Caki2 (cell line): Measurements from ENCODE around the gene C19orf12. TPM values are rescaled to one million over a fixed set of nuclear protein-coding genes. Genes with fewer than 3 reads are reported as not detected.
A peak's percentile ranks its signal among the peaks of the same experiment; 100 is the strongest.
"Not testable (repeated sequence)": the region's sequence is repeated elsewhere in the genome, so short reads cannot be mapped to it uniquely, and the experiment has no call there.

Source experiments
- DNase-seq: peaks from one replicate; pipeline ENCODE4 v3.0.0-alpha.2; 2015; ENCODE audit warnings: low read depth
- in situ Hi-C: cut with HindIII; loops from 2 replicates; pipeline ENCODE4 v1.10.0; 2016; ENCODE audit warnings: low sequenced_read_pairs, low pct_unique_long_range_greater_than_20kb, mixed read lengths
- total RNA-seq: library from RNA; depleted of rRNA; stranded (reverse); fragments of >200 nt; shearing (Covaris generic); gene quantifications from 2 replicates; pipeline ENCODE4 v1.2.3, GENCODE V29; 2014; ENCODE audit warnings: low replicate concordance

C19orf12 gene
- total RNA-seq, 1 experiment from 2014 or later: 49.2 TPM

DNA sequence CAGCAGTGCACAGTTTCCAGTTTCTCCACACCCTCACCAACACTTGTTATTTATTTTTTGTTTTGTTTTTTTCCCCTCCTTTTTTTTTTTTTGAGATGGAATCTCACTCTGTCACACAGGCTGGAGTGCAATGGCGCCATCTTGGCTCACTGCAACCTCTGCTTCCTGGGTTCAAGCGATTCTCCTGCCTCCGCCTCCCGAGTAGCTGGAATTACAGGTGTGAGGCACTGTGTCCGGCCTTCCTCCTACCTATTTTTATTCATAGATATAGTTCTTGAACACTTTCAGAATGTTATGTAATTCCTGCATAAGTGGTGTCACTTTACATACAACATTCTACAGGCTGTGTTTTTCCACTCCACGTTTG lies 44.1 kb downstream of the C19orf12 start:
- DNase-seq, in situ Hi-C loops: not testable (repeated sequence)

DNA sequence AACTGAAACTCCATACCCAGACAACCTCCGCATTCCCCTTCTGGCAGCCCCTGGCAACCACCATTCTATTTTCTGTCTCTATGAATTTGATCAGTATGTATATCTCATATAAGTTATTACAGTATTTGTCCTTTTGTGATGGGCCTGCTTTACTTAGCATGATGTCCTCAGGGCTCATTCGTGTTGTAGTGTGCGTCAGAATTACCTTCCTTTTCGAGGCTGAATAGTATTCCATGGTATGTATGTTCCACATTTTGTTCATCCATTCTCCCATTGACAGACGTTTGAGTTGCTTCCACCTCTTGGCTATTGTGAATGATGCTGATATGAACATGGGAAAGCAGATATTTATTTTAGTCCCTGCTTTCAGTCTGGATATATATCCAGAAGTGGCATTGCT lies 44.8 kb downstream of the C19orf12 start:
- in situ Hi-C loops: no loop called here
- no peak for DNase-seq

GRCh38 chr19:29668746-29669609 lies 46.1 kb downstream of the C19orf12 start:
- in situ Hi-C loops: no loop called here
- peak; percentile 41 for DNase-seq

DNA sequence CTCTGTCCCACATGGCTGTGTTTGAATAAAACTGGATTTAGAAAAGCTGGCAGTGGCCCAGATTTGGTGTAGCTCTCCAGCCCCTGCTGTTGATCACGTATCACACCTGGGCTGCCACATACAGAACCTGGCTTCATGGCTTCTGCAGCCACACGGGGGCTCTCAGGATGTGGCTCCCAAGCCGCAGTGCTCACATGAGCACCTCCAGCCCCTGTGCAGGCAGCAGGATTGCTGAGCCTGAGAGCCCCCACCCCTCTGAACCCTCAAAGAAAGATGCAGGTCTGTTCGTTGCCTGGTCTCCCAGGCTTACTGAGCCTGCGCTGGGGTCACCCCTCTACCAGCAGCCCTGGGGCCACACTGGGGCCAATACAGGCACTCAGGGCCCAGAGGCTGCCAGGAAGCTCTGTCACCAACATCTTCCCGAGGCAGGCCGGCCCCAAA lies 47.1 kb downstream of the C19orf12 start:
- DNase-seq: no peak
- in situ Hi-C loops: no loop called here

DNA sequence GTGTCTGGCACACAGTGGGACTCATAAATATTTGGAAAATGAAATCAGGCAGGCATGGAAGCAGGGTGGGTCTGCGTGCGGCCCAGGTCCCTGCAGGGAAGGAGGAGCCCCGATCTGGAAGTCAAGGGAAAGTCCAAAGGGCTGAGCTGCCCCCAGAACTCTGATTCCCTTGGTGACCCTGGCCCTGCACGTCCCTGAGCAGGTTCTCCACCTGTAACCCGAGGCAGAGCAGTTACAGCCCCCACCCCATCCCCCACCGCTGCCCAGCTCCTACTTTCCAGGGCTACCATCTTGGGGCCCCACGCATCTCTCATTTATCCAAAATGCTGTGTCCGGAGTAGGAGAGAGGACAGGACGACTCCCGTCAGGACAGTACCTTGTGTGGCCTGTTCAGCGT lies 47.7 kb downstream of the C19orf12 start:
- in situ Hi-C loops: no loop called here
- no peak for DNase-seq

GRCh38 chr19:29666578-29667386 lies 48.3 kb downstream of the C19orf12 start:
- peak; percentile 76 for DNase-seq

GRCh38 chr19:29665826-29666577 lies 49.1 kb downstream of the C19orf12 start:
- DNase-seq: peak; percentile 58
- in situ Hi-C loops: no loop called here

More at GRCh38 chr19:29666578-29667386, 48.3 kb downstream of the C19orf12 start:
- in situ Hi-C loops: no loop called here

DNA sequence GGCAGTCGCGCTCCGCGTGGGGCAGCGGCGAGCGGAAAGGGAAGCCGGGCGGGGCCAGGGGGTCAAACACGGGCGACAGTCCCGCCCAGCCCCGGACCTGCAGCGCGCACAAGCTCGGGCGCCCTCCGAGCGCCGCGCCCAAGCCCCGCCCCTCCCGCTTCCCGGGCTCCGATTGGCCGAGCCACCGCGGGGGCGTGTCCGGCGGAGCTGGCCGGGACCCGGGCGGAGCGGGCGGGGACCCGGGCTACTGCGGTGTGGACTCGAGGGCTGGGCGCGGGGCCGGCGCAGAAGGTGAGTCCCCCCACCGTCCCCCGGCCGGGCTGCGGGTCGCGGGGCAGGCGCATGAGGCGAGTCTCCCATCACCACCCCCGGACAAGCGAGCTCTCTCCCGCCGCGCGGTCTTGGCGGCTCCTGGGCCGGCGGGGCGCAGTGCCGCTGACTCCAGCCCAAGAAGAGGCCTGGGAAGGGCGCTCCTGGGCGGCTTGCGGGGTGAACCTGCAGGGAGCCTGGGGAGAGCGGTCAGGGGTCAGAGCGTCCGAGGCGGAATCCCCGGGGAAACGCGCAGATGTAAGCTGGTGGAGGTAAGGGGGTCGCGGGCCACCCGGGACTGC lies 49.7 kb downstream of the C19orf12 start, which contains the start of gene PLEKHF1:
PLEKHF1 (plus strand) TSS at position 247 of the 611 bp plus-strand sequence. CDS start 8,379 bp downstream, outside the sequence.
- peak; percentile 89 for DNase-seq
- in situ Hi-C loops: no loop called here

GRCh38 chr19:29664753-29665214 lies 50.3 kb downstream of the C19orf12 start:
- no peak for DNase-seq
- in situ Hi-C loops: no loop called here

- in situ Hi-C loops: no loop called here
- DNase-seq: peak; percentile 32
Observed at GRCh38 chr19:29663861-29664752, 51.0 kb downstream of the C19orf12 start.

- in situ Hi-C loops: no loop called here
- DNase-seq: peak; percentile 67
Observed at GRCh38 chr19:29662604-29663404, 52.3 kb downstream of the C19orf12 start.

DNA sequence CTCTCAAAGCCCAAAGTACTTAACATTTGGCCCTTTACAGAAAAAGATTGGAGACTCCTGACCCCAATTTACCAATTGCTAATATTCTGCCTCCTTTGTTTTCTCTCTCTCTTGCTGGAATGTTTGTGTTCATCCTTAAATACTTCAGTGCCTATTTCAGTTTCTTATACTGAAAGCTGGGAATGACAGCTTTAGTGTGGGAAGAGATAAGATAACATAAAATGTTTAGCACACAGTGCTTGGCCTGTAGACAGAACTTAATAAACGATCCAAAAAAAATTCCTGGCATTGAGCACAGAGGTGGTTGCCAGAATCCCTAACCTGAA lies 52.8 kb downstream of the C19orf12 start:
- DNase-seq: no peak
- in situ Hi-C loops: no loop called here

GRCh38 chr19:29660835-29661234 lies 54.2 kb downstream of the C19orf12 start:
- in situ Hi-C loops: no loop called here
- no peak for DNase-seq

- DNase-seq: no peak
- in situ Hi-C loops: no loop called here
Observed at GRCh38 chr19:29658221-29658991, 56.7 kb downstream of the C19orf12 start.

DNA sequence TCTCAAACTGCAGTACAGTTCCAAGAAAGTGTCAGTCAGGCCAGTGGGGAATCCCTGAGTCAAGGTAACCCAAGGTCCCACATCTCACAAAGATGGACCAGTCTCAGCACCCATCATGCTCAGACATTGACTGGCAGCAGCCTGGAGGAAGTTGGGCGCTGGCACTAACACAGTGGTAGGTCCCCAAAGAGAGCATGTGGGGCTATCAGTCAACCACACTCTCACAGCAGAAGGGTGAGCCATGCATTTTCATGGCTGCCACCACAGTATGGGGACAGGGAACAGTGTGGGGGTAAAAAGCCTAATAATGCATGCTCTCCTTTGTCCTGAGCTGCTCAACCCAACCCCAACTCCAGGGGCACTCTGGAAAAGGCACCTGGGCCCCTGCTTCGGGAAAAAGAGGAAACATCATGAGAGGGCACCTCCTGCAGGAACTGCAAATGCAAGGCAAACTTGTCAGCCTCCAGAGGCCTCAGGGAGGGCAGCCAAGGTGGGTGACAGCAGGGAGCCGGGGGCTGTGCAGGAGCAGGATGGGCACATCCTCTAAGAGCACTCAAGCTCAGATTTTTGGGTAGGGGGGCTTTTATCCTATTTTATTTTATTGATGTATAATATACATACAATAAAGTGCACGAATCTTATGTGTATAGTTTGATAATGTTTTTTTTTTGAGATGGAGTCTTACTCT lies 59.3 kb downstream of the C19orf12 start:
- in situ Hi-C loops: no loop called here
- no peak for DNase-seq
